ENCODE measurements around the gene PITRM1.

PITRM1 gene

GRCh38 chr10:3126249-3126648 is 46.3 kb downstream of the PITRM1 start:
- no peak overlapping the region for H2BK15ac ChIP-seq (replicated peaks; ENCODE audit: low read depth)
- H3K79me2 ChIP-seq (ENCODE audit: control insufficient read depth, insufficient read depth, low read length): no peaks in the 10 kb centered on the region
- no peak overlapping the region for H3K4me3 ChIP-seq (ENCODE audit: low read length)
- no CpG with 5 or more reads among the region's 15 CpGs for WGBS (ENCODE audit: extremely low coverage, insufficient coverage, low lambda C conversion rate)
- H2BK120ac ChIP-seq (ENCODE audit: low read depth, low read length): no peak overlapping the region
- peaks cover 6% of the 10 kb centered on the region for H3K36me3 ChIP-seq (ENCODE audit: control insufficient read depth, insufficient read depth, low read length)
- no peaks in the 10 kb centered on the region for H3K27me3 ChIP-seq (ENCODE audit: insufficient read depth, low read length, poor library complexity)
- no peak overlapping the region for H3K23ac ChIP-seq (ENCODE audit: low read length)
- H3K4me1 ChIP-seq (ENCODE audit: control insufficient read depth, low read depth, low read length): no peaks in the 10 kb centered on the region
- H3K56ac ChIP-seq (ENCODE audit: low read length): no peak overlapping the region
- H3K79me1 ChIP-seq (ENCODE audit: low read length): no peaks in the 10 kb centered on the region
- no peak overlapping the region for H2AK5ac ChIP-seq (ENCODE audit: low read length)
- no peak overlapping the region for H4K8ac ChIP-seq (ENCODE audit: low read depth, low read length)
- no peak overlapping the region for H3K27ac ChIP-seq (ENCODE audit: low read depth, low read length)
- no peak for DNase-seq
- H4K5ac ChIP-seq (ENCODE audit: low read length): no peak overlapping the region
- no peak overlapping the region for H3K4me2 ChIP-seq (ENCODE audit: low read length)
- H3K4ac ChIP-seq (ENCODE audit: low read depth, low read length): no peak overlapping the region
- H2BK5ac ChIP-seq (ENCODE audit: low read length): no peak overlapping the region
- H3K18ac ChIP-seq (ENCODE audit: low read length): no peak overlapping the region
- no peak overlapping the region for H3K9ac ChIP-seq (ENCODE audit: low read length)

GRCh38 chr10:3125527-3126170 is 46.9 kb downstream of the PITRM1 start:
- Histone ChIP-seq H2BK5ac (ENCODE audit: low read length) (no peak overlapping the region), H3K4me3 (ENCODE audit: low read length) (no peak overlapping the region), H3K4ac (ENCODE audit: low read depth, low read length) (no peak overlapping the region), H2BK15ac (replicated peaks; ENCODE audit: low read depth) (no peak overlapping the region), H3K4me2 (ENCODE audit: low read length) (no peak overlapping the region), H3K79me2 (ENCODE audit: control insufficient read depth, insufficient read depth, low read length) (no peaks in the 10 kb centered on the region), H3K36me3 (ENCODE audit: control insufficient read depth, insufficient read depth, low read length) (peaks cover 4% of the 10 kb centered on the region), H4K8ac (ENCODE audit: low read depth, low read length) (no peak overlapping the region), H3K27me3 (ENCODE audit: insufficient read depth, low read length, poor library complexity) (no peaks in the 10 kb centered on the region), H3K23ac (ENCODE audit: low read length) (no peak overlapping the region), H2AK5ac (ENCODE audit: low read length) (no peak overlapping the region), H3K56ac (ENCODE audit: low read length) (no peak overlapping the region), H2BK120ac (ENCODE audit: low read depth, low read length) (no peak overlapping the region), H4K5ac (ENCODE audit: low read length) (no peak overlapping the region), H3K9ac (ENCODE audit: low read length) (no peak overlapping the region), H3K79me1 (ENCODE audit: low read length) (no peaks in the 10 kb centered on the region), H3K18ac (ENCODE audit: low read length) (no peak overlapping the region), H3K4me1 (ENCODE audit: control insufficient read depth, low read depth, low read length) (no peaks in the 10 kb centered on the region), H3K27ac (ENCODE audit: low read depth, low read length) (no peak overlapping the region)
- no peak for DNase-seq
- WGBS (ENCODE audit: extremely low coverage, insufficient coverage, low lambda C conversion rate): no CpG with 5 or more reads among the region's 24 CpGs

GRCh38 chr10:3124412-3125175 is 48.0 kb downstream of the PITRM1 start:
- no peaks in the 10 kb centered on the region for H3K27me3 ChIP-seq (ENCODE audit: insufficient read depth, low read length, poor library complexity)
- H4K5ac ChIP-seq (ENCODE audit: low read length): no peak overlapping the region
- H3K4me2 ChIP-seq (ENCODE audit: low read length): no peak overlapping the region
- H3K9ac ChIP-seq (ENCODE audit: low read length): no peak overlapping the region
- WGBS (ENCODE audit: extremely low coverage, insufficient coverage, low lambda C conversion rate): no CpG with 5 or more reads among the region's 40 CpGs
- H2AK5ac ChIP-seq (ENCODE audit: low read length): no peak overlapping the region
- H3K23ac ChIP-seq (ENCODE audit: low read length): no peak overlapping the region
- H3K79me1 ChIP-seq (ENCODE audit: low read length): no peaks in the 10 kb centered on the region
- H3K18ac ChIP-seq (ENCODE audit: low read length): no peak overlapping the region
- H3K56ac ChIP-seq (ENCODE audit: low read length): no peak overlapping the region
- no peak overlapping the region for H4K8ac ChIP-seq (ENCODE audit: low read depth, low read length)
- DNase-seq: no peak
- H2BK5ac ChIP-seq (ENCODE audit: low read length): no peak overlapping the region
- no peak overlapping the region for H3K4ac ChIP-seq (ENCODE audit: low read depth, low read length)
- no peak overlapping the region for H3K4me3 ChIP-seq (ENCODE audit: low read length)
- no peaks in the 10 kb centered on the region for H3K79me2 ChIP-seq (ENCODE audit: control insufficient read depth, insufficient read depth, low read length)
- no peak overlapping the region for H3K27ac ChIP-seq (ENCODE audit: low read depth, low read length)
- H3K36me3 ChIP-seq (ENCODE audit: control insufficient read depth, insufficient read depth, low read length): peaks cover 4% of the 10 kb centered on the region
- no peak overlapping the region for H2BK15ac ChIP-seq (replicated peaks; ENCODE audit: low read depth)
- no peaks in the 10 kb centered on the region for H3K4me1 ChIP-seq (ENCODE audit: control insufficient read depth, low read depth, low read length)
- no peak overlapping the region for H2BK120ac ChIP-seq (ENCODE audit: low read depth, low read length)

GRCh38 chr10:3123571-3124411 is 48.8 kb downstream of the PITRM1 start:
- Histone ChIP-seq H3K27me3 (ENCODE audit: insufficient read depth, low read length, poor library complexity) (no peaks in the 10 kb centered on the region), H2BK15ac (replicated peaks; ENCODE audit: low read depth) (no peak overlapping the region), H3K79me1 (ENCODE audit: low read length) (no peaks in the 10 kb centered on the region), H2BK5ac (ENCODE audit: low read length) (no peak overlapping the region), H2BK120ac (ENCODE audit: low read depth, low read length) (no peak overlapping the region), H2AK5ac (ENCODE audit: low read length) (no peak overlapping the region), H3K4me2 (ENCODE audit: low read length) (no peak overlapping the region), H3K36me3 (ENCODE audit: control insufficient read depth, insufficient read depth, low read length) (peaks cover 5% of the 10 kb centered on the region), H3K23ac (ENCODE audit: low read length) (no peak overlapping the region), H3K4ac (ENCODE audit: low read depth, low read length) (no peak overlapping the region), H3K4me3 (ENCODE audit: low read length) (no peak overlapping the region), H3K9ac (ENCODE audit: low read length) (no peak overlapping the region), H3K4me1 (ENCODE audit: control insufficient read depth, low read depth, low read length) (no peaks in the 10 kb centered on the region), H3K79me2 (ENCODE audit: control insufficient read depth, insufficient read depth, low read length) (no peaks in the 10 kb centered on the region), H3K56ac (ENCODE audit: low read length) (no peak overlapping the region), H3K18ac (ENCODE audit: low read length) (no peak overlapping the region), H4K5ac (ENCODE audit: low read length) (no peak overlapping the region), H4K8ac (ENCODE audit: low read depth, low read length) (no peak overlapping the region), H3K27ac (ENCODE audit: low read depth, low read length) (no peak overlapping the region)
- WGBS (ENCODE audit: extremely low coverage, insufficient coverage, low lambda C conversion rate): no CpG with 5 or more reads among the region's 32 CpGs
- no peak for DNase-seq

- H3K18ac ChIP-seq (ENCODE audit: low read length): no peak overlapping the region
Measured at GRCh38 chr10:3122486-3123205, 49.9 kb downstream of the PITRM1 start.

More at GRCh38 chr10:3122486-3123205, 49.9 kb downstream of the PITRM1 start:
- Histone ChIP-seq H3K27ac (ENCODE audit: low read depth, low read length) (no peak overlapping the region), H4K5ac (ENCODE audit: low read length) (no peak overlapping the region), H3K9ac (ENCODE audit: low read length) (no peak overlapping the region), H3K23ac (ENCODE audit: low read length) (no peak overlapping the region), H2AK5ac (ENCODE audit: low read length) (no peak overlapping the region), H3K4me1 (ENCODE audit: control insufficient read depth, low read depth, low read length) (no peaks in the 10 kb centered on the region), H2BK15ac (replicated peaks; ENCODE audit: low read depth) (no peak overlapping the region), H4K8ac (ENCODE audit: low read depth, low read length) (no peak overlapping the region), H2BK5ac (ENCODE audit: low read length) (no peak overlapping the region), H3K36me3 (ENCODE audit: control insufficient read depth, insufficient read depth, low read length) (peaks cover 7% of the 10 kb centered on the region), H3K4ac (ENCODE audit: low read depth, low read length) (no peak overlapping the region), H3K27me3 (ENCODE audit: insufficient read depth, low read length, poor library complexity) (no peaks in the 10 kb centered on the region), H3K4me3 (ENCODE audit: low read length) (no peak overlapping the region), H3K79me2 (ENCODE audit: control insufficient read depth, insufficient read depth, low read length) (no peaks in the 10 kb centered on the region), H3K79me1 (ENCODE audit: low read length) (no peaks in the 10 kb centered on the region), H3K4me2 (ENCODE audit: low read length) (no peak overlapping the region), H2BK120ac (ENCODE audit: low read depth, low read length) (no peak overlapping the region), H3K56ac (ENCODE audit: low read length) (no peak overlapping the region)
- no CpG with 5 or more reads among the region's 27 CpGs for WGBS (ENCODE audit: extremely low coverage, insufficient coverage, low lambda C conversion rate)
- no peak for DNase-seq

All from mesendoderm (in vitro differentiated cells).